Adrenal gland (tissue), 12 donors: Measurements from ENCODE around the gene SCUBE3. TPM values are rescaled to one million over a fixed set of nuclear protein-coding genes. Genes with fewer than 3 reads are reported as not detected.

Experiments
- DNase-seq, 7 donors: peaks; one replicate each; pipeline ENCODE4 v3.0.0-alpha.2; 2019 to 2020
- H3K27ac ChIP-seq, 5 donors: fragments of 200-600 bp; sonication (generic) in 4 of 5; 1 replicate in 3 of 5; 2 replicates in 2 of 5; pipeline versions ENCODE4 v1.5.1 to v1.8.0; 2016 to 2020; ENCODE audit warnings: mild to moderate bottlenecking in 1 of 5
- H3K27me3 ChIP-seq: fragments of 200-600 bp; 2 replicates; pipeline ENCODE4 v1.8.0; 2021
- H3K36me3 ChIP-seq, 2 donors: fragments of 200-600 bp; replicated peaks in 1 of 2; 1 replicate in 1 of 2; 2 replicates in 1 of 2; pipeline versions ENCODE4 v1.5.1 to v1.8.0; 2018 to 2022
- H3K4me1 ChIP-seq, 2 donors: fragments of 200-600 bp; replicated peaks in 1 of 2; 1 replicate in 1 of 2; 2 replicates in 1 of 2; pipeline versions ENCODE4 v1.5.1 to v1.8.0; 2018 to 2021
- H3K4me3 ChIP-seq, 4 donors: fragments of 200-600 bp; sonication (generic) in 3 of 4; one replicate each; pipeline ENCODE4 v1.5.1; 2016 to 2018
- H3K9me3 ChIP-seq, 3 donors: fragments of 200-600 bp; sonication (generic) in 1 of 3; replicated peaks in 1 of 3; 1 replicate in 2 of 3; 2 replicates in 1 of 3; pipeline versions ENCODE4 v1.5.1 to v1.8.0; 2016 to 2021
- POLR2A ChIP-seq, 2 donors: fragments of 450-650 bp; IDR thresholded peaks; one replicate each; pipeline ENCODE4 v1.6.1; 2017; ENCODE audit warnings: antibody characterized with exemption in 2 of 2, mild to moderate bottlenecking in 2 of 2, moderate library complexity in 1 of 2
- WGBS, 4 donors: extraction: QIAGEN DNeasy Blood & Tissue Kit in 2 of 4; methylation state at CpG; one replicate each; pipeline versions ENCODE4 v1.1.5 to v1.1.7; 2013 to 2017; 5-methylcytosine and 5-hydroxymethylcytosine counted together
- intact Hi-C, 2 donors: fragments of 100-400 bp; cut with DNase I; formaldehyde crosslinking; loops; one replicate each; pipeline versions ENCODE4 v1.14.1 to v1.15.0; 2022 to 2023
- polyA plus RNA-seq, 3 donors: library from polyadenylated mRNA; stranded (reverse); fragments of 200-250 nt in 2 of 3; fragments of 350-450 nt in 1 of 3; fragmentation: Illumina TruSeq in 1 of 3; extraction: RNeasy Lipid Tissue Mini Kit (QIAGEN cat#74804) in 1 of 3; gene quantifications; one replicate each; pipeline ENCODE4 v1.2.3, GENCODE V29; 2013 to 2014
- total RNA-seq, 9 donors: library from RNA; depleted of rRNA in 4 of 9; stranded (reverse); fragments of >200 nt in 4 of 9; fragments of 120-200 nt in 1 of 9; fragmentation: NEBNext Ultra II Directional in 1 of 9; extraction: Animal tissue kit (Norgen Biotek cat#: 25700) in 1 of 9; gene quantifications; one replicate each; pipeline versions ENCODE4 v1.1.0 to v1.2.4, GENCODE V29; 2013 to 2023
- TF ChIP-seq, protein P1 (sequence below), 6 experiments: fragments of 450-650 bp in 4 of 6; fragments of 200-600 bp in 2 of 6; sonication (generic) in 1 of 6; IDR thresholded peaks; 1 replicate in 5 of 6; 2 replicates in 1 of 6; pipeline versions ENCODE4 v1.5.1 to v1.8.0; 2016 to 2021; ENCODE audit warnings: antibody characterized with exemption in 6 of 6, mild to moderate bottlenecking in 2 of 6, moderate library complexity in 1 of 6
- donor health status: healthy with polysubstance abuse.
- donor health status: Bipolar disorder and iron deficiency.
- donor health status: DM: yes; HTN: yes; CAD: no.
- donor health status: DM: no; HTN: no; CAD: no.
- donor health status: DM: no; HTN: no; CAD: no.
- donor health status: DM: yes; HTN: yes; CAD: no.

Gene SCUBE3
- total and polyA plus RNA-seq, 12 donors = 0.50 to 32.8 (median 5.4) TPM

DNA sequence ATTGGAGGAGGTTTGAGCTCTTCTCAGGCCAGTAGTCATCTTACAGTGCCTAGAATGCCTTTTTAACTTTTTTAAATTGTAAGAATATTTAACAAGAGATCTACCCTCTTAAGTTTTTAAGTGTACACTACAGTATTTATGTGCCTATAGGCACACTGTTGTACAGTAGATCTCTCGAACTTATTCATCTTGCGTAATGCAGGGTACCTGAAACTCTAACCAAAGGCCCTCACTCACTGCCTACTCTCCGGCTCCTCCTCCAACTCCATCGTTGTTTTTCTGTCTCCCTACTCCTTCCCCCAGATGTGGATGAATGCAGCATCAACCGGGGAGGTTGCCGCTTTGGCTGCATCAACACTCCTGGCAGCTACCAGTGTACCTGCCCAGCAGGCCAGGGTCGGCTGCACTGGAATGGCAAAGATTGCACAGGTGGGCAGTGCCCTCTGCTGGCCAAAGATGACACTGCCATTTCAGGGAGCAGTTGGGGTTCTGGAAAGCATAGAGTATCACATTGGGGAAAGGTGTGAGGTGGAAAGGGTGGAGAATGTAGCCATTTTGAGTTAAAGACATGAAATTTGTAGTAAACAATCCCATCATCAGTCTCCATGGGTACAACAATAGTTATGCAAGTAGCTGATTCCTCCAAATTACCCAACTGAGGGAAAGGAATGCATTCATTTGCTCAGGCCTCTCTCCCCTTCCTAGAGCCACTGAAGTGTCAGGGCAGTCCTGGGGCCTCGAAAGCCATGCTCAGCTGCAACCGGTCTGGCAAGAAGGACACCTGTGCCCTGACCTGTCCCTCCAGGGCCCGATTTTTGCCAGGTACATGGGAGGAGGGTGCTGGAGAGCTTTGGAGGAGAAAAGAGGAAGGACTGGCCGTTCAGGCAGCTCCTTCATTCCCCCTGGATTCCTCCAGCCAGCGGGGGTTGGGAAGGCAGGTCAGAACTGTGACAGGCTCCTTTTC, 27.4 kb downstream of the SCUBE3 start:
- H3K4me1 ChIP-seq = no peaks in the 10 kb centered on the region
- no peak for TF ChIP-seq POLR2A (IDR thresholded peaks at IDR 0.05)
- TF ChIP-seq, protein P1, sequence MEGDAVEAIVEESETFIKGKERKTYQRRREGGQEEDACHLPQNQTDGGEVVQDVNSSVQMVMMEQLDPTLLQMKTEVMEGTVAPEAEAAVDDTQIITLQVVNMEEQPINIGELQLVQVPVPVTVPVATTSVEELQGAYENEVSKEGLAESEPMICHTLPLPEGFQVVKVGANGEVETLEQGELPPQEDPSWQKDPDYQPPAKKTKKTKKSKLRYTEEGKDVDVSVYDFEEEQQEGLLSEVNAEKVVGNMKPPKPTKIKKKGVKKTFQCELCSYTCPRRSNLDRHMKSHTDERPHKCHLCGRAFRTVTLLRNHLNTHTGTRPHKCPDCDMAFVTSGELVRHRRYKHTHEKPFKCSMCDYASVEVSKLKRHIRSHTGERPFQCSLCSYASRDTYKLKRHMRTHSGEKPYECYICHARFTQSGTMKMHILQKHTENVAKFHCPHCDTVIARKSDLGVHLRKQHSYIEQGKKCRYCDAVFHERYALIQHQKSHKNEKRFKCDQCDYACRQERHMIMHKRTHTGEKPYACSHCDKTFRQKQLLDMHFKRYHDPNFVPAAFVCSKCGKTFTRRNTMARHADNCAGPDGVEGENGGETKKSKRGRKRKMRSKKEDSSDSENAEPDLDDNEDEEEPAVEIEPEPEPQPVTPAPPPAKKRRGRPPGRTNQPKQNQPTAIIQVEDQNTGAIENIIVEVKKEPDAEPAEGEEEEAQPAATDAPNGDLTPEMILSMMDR (IDR thresholded peaks at IDR 0.05) = peak; percentile 88 to 94 (median 92)
- no peaks in the 10 kb centered on the region for H3K9me3 ChIP-seq
- H3K27me3 ChIP-seq = no peaks in the 10 kb centered on the region
- intact Hi-C loops = loop anchor here (5.0 kb wide), 1 partner anchor 94 kb away; no protein-coding TSS in a partner anchor
- H3K4me3 ChIP-seq = no peak overlapping the region
- 40 to 47% (median 43%) methylated on average over 12 of the region's 12 CpGs for WGBS, 4 donors
- H3K36me3 ChIP-seq = peaks cover 0 to 17% of the 10 kb centered on the region in 2 donors
- DNase-seq = peak; percentile 51 to 86 (median 73)
- H3K27ac ChIP-seq = no peak overlapping the region

DNA sequence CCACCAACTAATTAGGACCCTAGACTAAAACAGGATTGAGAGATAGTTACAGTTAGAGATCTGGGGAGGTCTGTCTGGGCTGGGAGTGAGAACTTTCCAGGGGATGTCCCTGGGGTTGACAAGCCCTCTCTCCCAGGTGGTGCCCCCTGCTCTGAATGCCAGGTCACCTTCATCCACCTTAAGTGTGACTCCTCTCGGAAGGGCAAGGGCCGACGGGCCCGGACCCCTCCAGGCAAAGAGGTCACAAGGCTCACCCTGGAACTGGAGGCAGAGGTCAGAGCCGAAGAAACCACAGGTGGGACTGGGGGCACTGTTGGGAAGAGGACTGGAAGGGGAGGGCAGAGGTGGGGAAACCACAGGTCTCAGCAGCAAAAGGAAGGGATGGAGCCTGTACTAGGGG, 28.7 kb downstream of the SCUBE3 start:
- H3K27me3 ChIP-seq = no peaks in the 10 kb centered on the region
- peaks cover 0 to 24% of the 10 kb centered on the region in 2 donors for H3K36me3 ChIP-seq
- intact Hi-C loops = loop anchor here (5.0 kb wide), 1 partner anchor 95 kb away; no protein-coding TSS in a partner anchor
- no peak overlapping the region for H3K27ac ChIP-seq
- H3K9me3 ChIP-seq = no peaks in the 10 kb centered on the region
- no peak overlapping the region for H3K4me3 ChIP-seq
- WGBS, 4 donors = 87 to 100% (median 92%) methylated on average over 2 to 5 of the region's 5 CpGs
- no peaks in the 10 kb centered on the region for H3K4me1 ChIP-seq
- DNase-seq = no peak
- TF ChIP-seq, protein P1 (IDR thresholded peaks at IDR 0.05) = no peak
- no peak for TF ChIP-seq POLR2A (IDR thresholded peaks at IDR 0.05)

DNA sequence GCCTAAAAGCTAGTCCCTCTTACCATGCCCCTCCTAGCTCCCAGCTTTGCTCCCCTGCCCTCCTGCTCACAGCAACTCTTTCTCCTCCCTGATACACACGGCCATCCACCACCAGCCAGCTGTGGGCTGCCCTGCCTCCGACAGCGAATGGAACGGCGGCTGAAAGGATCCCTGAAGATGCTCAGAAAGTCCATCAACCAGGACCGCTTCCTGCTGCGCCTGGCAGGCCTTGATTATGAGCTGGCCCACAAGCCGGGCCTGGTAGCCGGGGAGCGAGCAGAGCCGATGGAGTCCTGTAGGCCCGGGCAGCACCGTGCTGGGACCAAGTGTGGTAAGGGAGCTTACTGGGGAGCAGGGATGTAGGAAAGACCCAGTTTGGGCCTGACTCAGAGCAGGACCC, 29.1 kb downstream of the SCUBE3 start:
- no peak for DNase-seq
- Histone ChIP-seq H3K4me3 (no peak overlapping the region), H3K27ac (no peak overlapping the region), H3K9me3 (no peaks in the 10 kb centered on the region), H3K4me1 (no peaks in the 10 kb centered on the region), H3K36me3 (peaks cover 0 to 24% of the 10 kb centered on the region in 2 donors), H3K27me3 (no peaks in the 10 kb centered on the region)
- intact Hi-C loops = loop anchor here (5.0 kb wide), 1 partner anchor 96 kb away; no protein-coding TSS in a partner anchor
- TF ChIP-seq, protein P1 (IDR thresholded peaks at IDR 0.05) = no peak
- no peak for TF ChIP-seq POLR2A (IDR thresholded peaks at IDR 0.05)
- WGBS, 4 donors = 91 to 96% (median 95%) methylated on average over 11 to 13 of the region's 13 CpGs

DNA sequence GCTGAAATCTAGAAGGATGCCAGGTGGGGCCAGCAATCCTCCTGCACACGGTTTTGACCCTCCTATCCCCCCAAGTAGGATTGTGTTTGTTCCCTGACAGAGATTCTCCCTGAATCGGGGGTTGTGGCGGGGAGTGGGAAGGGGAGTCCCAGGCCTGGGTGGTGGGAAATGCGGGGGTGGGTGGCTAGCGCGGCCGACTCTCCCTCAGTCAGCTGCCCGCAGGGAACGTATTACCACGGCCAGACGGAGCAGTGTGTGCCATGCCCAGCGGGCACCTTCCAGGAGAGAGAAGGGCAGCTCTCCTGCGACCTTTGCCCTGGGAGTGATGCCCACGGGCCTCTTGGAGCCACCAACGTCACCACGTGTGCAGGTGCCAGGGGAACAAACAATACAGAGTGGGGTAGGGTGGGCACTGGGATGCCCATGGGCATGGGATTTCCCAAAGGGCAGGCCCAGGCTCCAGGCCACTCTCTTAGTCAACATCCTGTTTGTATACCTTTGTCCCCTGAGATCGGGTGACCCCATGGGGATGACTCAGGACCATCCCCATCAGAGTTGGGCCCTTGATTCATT, 29.7 kb downstream of the SCUBE3 start:
- H3K4me3 ChIP-seq = no peak overlapping the region
- intact Hi-C loops = loop anchor here (5.0 kb wide), 1 partner anchor 96 kb away; no protein-coding TSS in a partner anchor
- DNase-seq = no peak
- no peaks in the 10 kb centered on the region for H3K27me3 ChIP-seq
- 75 to 90% (median 87%) methylated on average over 4 to 17 of the region's 17 CpGs for WGBS, 4 donors
- H3K9me3 ChIP-seq = no peaks in the 10 kb centered on the region
- H3K27ac ChIP-seq = no peak overlapping the region
- peaks cover 0 to 24% of the 10 kb centered on the region in 2 donors for H3K36me3 ChIP-seq
- H3K4me1 ChIP-seq = no peaks in the 10 kb centered on the region
- no peak for TF ChIP-seq POLR2A (IDR thresholded peaks at IDR 0.05)
- TF ChIP-seq, protein P1 (IDR thresholded peaks at IDR 0.05) = no peak
